H1 (cell line): ENCODE measurements around the gene BPIFA2. TPM values are rescaled to one million over a fixed set of nuclear protein-coding genes. Genes with fewer than 3 reads are reported as not detected.

Experiments
- CHD7 ChIP-seq: fragments of 300-600 bp; sonication (generic); IDR thresholded peaks from 2 replicates; pipeline ENCODE4 v1.7.1; 2012; ENCODE audit warnings: low read length, moderate library complexity, mild to moderate bottlenecking, inconsistent platforms; ENCODE audit not compliant: insufficient replicate concordance
- CTBP2 ChIP-seq: IDR thresholded peaks from 2 replicates; pipeline ENCODE4 v1.7.0; 2011; ENCODE audit warnings: borderline replicate concordance, mild to moderate bottlenecking, moderate library complexity, mixed read lengths, low read length; ENCODE audit not compliant: insufficient read depth, insufficient read length
- E2F6 ChIP-seq: IDR thresholded peaks from 2 replicates; pipeline ENCODE4 v1.6.1; 2012; ENCODE audit warnings: inconsistent platforms
- KDM1A ChIP-seq: fragments of 200-600, 300-600 bp; sonication (generic); IDR thresholded peaks from 2 replicates; pipeline ENCODE4 v1.7.1; 2016; ENCODE audit warnings: mild to moderate bottlenecking, low read length, borderline replicate concordance
- RXRA ChIP-seq: IDR thresholded peaks from 2 replicates; pipeline ENCODE4 v1.6.1; 2011; ENCODE audit warnings: low read depth, mild to moderate bottlenecking, low read length, moderate library complexity; ENCODE audit not compliant: insufficient read depth
- polyA plus RNA-seq, 7 experiments: library from polyadenylated mRNA; depleted of rRNA in 3 of 7; stranded (reverse) in 5 of 7; unstranded in 2 of 7; fragments of >200 nt in 5 of 7; fragments of 200-250 nt in 2 of 7; gene quantifications; 1 replicate in 5 of 7; 2 replicates in 1 of 7; 4 replicates in 1 of 7; pipeline versions ENCODE4 v1.2.1 to v1.2.3, GENCODE V29; 2011 to 2013; ENCODE audit warnings: missing spikeins in 2 of 7, mixed read lengths in 2 of 7
- total RNA-seq: library from RNA; stranded (reverse); fragmentation: NEBNext Ultra II Directional; extraction: Animal tissue kit (Norgen Biotek cat#: 25700); gene quantifications from 2 replicates; pipeline ENCODE4 v1.2.1, GENCODE V29; 2021

Gene BPIFA2
- total and polyA plus RNA-seq, 2 of the 8 experiments (the other 6 are each of a cell fraction or from before 2014, with no cell fraction given) = not detected

- no peak for TF ChIP-seq CHD7
- TF ChIP-seq RXRA = no peak
- TF ChIP-seq E2F6 = no peak
- no peak for TF ChIP-seq KDM1A
- TF ChIP-seq CTBP2 = no peak
These were observed 12.2 kb downstream of the BPIFA2 start (continued) for GRCh38 chr20:33180169-33180568.
